Measurements from ENCODE around the gene KDM6B.
"Not testable (repeated sequence)": the region's sequence is repeated elsewhere in the genome, so short reads cannot be mapped to it uniquely, and the experiment has no call there.

Gene KDM6B, protein sequence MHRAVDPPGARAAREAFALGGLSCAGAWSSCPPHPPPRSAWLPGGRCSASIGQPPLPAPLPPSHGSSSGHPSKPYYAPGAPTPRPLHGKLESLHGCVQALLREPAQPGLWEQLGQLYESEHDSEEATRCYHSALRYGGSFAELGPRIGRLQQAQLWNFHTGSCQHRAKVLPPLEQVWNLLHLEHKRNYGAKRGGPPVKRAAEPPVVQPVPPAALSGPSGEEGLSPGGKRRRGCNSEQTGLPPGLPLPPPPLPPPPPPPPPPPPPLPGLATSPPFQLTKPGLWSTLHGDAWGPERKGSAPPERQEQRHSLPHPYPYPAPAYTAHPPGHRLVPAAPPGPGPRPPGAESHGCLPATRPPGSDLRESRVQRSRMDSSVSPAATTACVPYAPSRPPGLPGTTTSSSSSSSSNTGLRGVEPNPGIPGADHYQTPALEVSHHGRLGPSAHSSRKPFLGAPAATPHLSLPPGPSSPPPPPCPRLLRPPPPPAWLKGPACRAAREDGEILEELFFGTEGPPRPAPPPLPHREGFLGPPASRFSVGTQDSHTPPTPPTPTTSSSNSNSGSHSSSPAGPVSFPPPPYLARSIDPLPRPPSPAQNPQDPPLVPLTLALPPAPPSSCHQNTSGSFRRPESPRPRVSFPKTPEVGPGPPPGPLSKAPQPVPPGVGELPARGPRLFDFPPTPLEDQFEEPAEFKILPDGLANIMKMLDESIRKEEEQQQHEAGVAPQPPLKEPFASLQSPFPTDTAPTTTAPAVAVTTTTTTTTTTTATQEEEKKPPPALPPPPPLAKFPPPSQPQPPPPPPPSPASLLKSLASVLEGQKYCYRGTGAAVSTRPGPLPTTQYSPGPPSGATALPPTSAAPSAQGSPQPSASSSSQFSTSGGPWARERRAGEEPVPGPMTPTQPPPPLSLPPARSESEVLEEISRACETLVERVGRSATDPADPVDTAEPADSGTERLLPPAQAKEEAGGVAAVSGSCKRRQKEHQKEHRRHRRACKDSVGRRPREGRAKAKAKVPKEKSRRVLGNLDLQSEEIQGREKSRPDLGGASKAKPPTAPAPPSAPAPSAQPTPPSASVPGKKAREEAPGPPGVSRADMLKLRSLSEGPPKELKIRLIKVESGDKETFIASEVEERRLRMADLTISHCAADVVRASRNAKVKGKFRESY (N-terminal part only)

DNA sequence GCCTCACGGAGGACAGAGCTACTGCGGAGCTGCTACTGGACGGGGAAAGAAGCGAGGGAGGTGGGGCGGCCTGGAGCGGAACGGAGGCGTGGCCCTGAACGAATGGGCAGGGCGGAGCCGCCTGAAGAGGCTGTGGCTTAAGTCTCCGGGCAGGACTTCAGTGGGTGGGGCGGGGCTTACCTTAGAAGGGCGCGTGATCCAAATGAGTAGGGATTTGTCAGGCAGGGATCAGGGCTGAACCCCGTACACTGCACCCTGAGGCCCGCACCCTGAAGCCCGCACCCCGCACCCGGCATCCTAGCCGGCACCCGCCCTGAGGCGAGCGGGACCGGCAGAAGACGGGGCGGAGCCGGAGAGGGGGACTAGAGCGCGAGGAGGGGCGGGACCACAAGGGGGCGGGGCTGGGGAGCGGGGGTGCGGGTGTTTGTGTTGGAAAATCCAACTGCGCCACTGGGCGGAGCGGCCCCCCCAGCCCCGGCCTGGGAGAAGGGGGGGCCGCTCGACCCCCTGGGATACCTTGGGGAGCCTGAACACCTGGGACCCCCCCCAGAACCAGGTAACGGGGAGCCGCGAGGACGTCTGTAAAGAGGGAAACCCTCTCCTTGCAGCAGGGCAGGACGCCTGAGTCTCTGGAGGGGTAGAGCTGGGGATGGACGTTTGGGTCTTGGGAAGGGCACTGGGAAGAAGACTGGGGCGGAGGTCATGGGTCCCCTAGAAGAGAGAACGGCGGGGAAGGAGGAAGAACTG, at the start of gene KDM6B:
TSS of gene KDM6B (plus strand) at position 423 of the 747 bp plus-strand sequence. CDS start 11,338 bp downstream, outside the sequence.
- DNase-seq: peak; percentile 87

DNA sequence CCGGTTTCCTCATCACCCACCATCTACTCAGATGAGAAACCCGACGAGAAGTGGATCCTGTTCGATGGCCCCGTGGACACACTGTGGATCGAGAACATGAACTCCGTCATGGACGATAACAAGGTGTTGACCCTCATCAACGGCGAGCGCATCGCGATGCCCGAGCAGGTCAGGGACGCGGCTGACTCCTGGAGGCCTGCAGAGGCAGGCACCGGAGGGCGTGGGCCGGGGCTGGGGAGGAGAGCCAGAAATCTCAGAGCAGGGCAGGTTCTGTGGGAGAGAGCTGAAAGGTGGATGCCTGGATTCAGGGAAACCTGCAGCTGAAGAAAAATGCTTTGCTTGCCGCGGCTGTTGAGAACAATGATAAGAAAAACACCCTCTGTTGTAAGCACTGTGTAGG, 47.2 kb upstream of the KDM6B start:
- DNase-seq: no peak

GRCh38 chr17:7789131-7789530, 44.9 kb upstream of the KDM6B start:
- no peak for DNase-seq

DNA sequence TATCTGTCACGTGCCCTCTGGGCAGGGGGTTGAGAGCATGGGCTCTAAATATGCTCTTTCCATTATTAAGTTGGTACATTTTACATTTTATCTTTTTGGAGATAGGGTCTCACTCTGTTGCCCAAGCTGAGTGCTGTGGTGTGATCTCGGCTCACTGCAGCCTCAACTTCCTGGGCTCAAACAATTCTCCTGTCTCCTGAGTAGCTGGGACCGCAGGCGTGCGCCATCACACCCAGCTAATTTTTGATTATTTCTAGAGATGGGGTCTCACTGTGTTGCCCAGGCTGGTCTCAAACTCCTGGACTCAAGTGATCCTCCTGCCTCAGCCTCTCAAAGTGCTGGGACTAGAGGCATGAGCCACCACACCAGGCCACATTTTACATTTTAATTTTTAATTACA, 43.9 kb upstream of the KDM6B start:
- DNase-seq: no peak

GRCh38 chr17:7792611-7793010, 41.4 kb upstream of the KDM6B start:
- DNase-seq: no peak

GRCh38 chr17:7794075-7794663, 39.8 kb upstream of the KDM6B start:
- DNase-seq: no peak

GRCh38 chr17:7797976-7798375, 36.0 kb upstream of the KDM6B start:
- no peak for DNase-seq

DNA sequence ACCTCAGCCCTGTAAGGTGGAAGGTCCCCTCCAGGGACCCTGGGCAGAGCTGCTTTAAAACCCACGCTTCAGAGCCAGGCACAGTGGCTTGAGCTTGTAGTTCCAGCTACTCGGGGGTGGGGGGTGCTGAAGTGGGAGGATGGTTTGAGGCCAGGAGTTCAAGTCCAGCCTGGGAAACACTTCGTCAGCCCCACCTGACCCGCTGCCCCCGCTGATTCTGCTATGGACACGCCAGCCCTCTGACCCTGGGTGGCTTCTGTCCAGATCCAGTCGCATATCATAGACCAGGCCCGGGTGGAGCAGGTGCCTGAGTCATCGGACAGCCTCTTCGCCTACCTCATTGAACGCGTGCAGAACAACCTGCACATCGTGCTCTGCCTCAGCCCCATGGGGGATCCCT, 35.2 kb upstream of the KDM6B start:
- DNase-seq: no peak

GRCh38 chr17:7803981-7804380, 30.0 kb upstream of the KDM6B start:
- no peak for DNase-seq

GRCh38 chr17:7806587-7806986, 27.4 kb upstream of the KDM6B start:
- no peak for DNase-seq

DNA sequence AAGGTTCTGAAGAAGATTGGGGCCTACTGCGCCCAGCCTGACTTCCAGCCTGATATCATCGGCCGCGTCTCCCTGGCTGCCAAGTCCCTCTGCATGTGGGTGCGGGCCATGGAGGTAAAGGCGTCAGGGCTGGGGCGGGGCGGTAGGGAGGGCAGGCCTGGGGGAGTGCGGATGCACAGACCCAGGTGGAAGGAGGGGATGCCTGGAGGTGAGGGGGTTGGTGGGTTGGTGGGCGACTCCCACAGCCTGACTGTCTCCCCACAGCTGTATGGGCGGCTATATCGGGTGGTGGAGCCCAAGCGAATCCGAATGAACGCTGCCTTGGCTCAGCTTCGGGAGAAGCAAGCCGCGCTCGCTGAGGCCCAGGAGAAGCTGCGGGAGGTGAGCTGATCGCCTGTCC, 26.8 kb upstream of the KDM6B start:
- DNase-seq: no peak

GRCh38 chr17:7809086-7809790, 24.8 kb upstream of the KDM6B start:
- DNase-seq: no peak

GRCh38 chr17:7809791-7810343, 24.1 kb upstream of the KDM6B start:
- DNase-seq: not testable (repeated sequence)

DNA sequence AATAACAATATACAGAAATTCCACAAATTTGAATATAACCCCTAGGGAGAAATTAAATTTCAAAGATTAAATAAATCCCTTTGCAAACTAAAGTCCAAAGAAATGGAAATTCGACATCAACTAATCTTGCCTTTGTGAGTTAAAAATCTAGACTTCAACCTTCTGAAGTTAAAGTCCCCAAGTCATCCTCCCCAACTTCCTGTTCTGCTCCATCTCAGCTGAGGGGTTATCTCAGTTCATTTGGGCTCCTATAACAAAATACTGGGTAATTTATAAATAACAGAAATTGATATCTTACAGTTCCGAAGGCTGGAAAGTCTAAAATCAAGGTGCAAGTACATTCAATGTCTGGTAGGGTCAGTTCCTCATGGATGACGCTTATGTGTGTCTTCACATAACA, 22.8 kb upstream of the KDM6B start:
- DNase-seq: no peak

DNA sequence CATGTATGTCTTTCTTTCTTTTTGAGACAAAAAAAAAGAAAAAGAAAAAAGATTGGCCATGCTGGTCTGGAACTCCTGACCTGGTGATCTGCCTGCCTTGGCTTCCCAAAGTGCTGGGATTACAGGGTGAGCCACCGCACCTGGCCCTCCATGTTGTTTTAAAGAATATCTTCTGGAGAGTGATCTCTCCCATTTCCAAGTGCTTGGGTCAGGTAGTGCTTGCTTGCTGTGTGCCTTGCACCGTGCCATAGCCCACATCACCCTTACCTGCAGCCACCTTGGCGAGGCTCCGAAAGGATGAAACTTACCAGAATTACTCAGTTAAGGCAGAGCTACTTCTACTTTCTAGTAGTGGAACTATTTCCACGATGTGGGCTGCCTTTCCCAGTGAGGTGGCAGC, 19.0 kb upstream of the KDM6B start:
- DNase-seq: no peak

- DNase-seq: no peak
These were observed 16.9 kb upstream of the KDM6B start for GRCh38 chr17:7816926-7817642.

GRCh38 chr17:7817643-7817964, 16.4 kb upstream of the KDM6B start:
- DNase-seq: no peak

GRCh38 chr17:7818026-7818425, 16.0 kb upstream of the KDM6B start:
- no peak for DNase-seq

DNA sequence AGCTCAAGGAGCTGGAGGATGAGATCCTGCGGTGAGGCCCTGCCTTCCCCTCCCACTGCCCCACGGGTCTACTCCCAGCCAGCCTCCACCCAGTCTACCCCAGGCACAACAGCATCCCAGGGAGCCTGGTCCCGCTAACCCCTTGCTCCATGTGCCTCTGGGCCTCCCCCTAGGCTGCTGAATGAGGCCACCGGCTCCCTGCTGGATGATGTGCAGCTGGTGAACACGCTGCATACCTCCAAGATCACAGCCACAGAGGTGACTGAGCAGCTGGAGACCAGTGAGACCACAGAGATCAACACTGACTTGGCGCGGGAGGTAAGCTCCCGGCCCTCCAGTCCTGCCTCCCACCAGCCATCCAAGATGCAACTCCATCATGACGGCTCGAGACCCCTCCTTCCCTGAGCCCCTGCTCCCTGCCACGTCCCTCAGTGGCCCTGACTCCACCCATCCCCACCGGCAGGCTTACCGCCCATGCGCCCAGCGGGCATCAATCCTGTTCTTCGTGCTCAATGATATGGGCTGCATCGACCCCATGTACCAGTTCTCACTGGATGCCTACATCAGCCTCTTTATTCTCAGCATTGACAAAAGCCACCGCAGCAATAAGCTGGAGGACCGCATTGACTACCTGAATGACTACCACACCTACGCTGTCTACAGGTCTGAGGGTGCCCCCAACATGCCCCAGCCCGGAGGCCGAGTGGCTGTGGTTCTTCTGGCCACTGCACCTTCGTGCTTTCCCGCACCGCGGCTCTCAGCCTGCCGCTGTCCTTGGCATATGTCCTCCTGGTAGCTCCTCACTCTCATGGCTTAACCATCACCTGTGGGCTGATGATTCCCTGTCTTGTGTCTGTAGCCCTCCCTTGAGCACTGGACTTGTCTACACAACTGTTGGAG, 15.0 kb upstream of the KDM6B start:
- DNase-seq: no peak

GRCh38 chr17:7820231-7820630, 13.8 kb upstream of the KDM6B start:
- DNase-seq: no peak

Measured in NCI-H1694 (cell line).